DOHH2 (cell line): ENCODE results near the gene ATE1.
"Not testable (repeated sequence)": the region's sequence is repeated elsewhere in the genome, so short reads cannot be mapped to it uniquely, and the experiment has no call there.

Source experiments
- H3F3A ChIP-seq: fragments of 200-600 bp; sonication (generic), shearing (Covaris generic); 2 replicates; pipeline ENCODE4 v1.6.0; 2016; ENCODE audit warnings: antibody characterized with exemption, mild to moderate bottlenecking; ENCODE audit not compliant: control insufficient read depth, insufficient read depth
- H3K27ac ChIP-seq: fragments of 200-600 bp; sonication (generic); 2 replicates; pipeline ENCODE4 v1.5.1; 2014; ENCODE audit warnings: low read depth, mild to moderate bottlenecking, low read length, moderate library complexity
- H3K27me3 ChIP-seq: fragments of 200-600 bp; sonication (generic); 2 replicates; pipeline ENCODE4 v1.6.1; 2014; ENCODE audit warnings: mild to moderate bottlenecking, low read length, mixed read lengths; ENCODE audit not compliant: control insufficient read depth
- H3K36me3 ChIP-seq: fragments of 200-600 bp; sonication (generic); 2 replicates; pipeline ENCODE4 v1.6.1; 2014; ENCODE audit warnings: mild to moderate bottlenecking, low read length, moderate library complexity, mixed read lengths; ENCODE audit not compliant: control insufficient read depth
- H3K4me1 ChIP-seq: fragments of 200-600 bp; sonication (generic); 2 replicates; pipeline ENCODE4 v1.6.1; 2014; ENCODE audit warnings: mild to moderate bottlenecking, low read length, mixed read lengths; ENCODE audit not compliant: control insufficient read depth
- H3K4me2 ChIP-seq: fragments of 200-600 bp; sonication (generic); 2 replicates; pipeline ENCODE4 v1.6.0; 2014; ENCODE audit warnings: mild to moderate bottlenecking, low read length, moderate library complexity
- H3K4me3 ChIP-seq: fragments of 200-600 bp; sonication (generic); 2 replicates; pipeline ENCODE4 v1.5.1; 2014; ENCODE audit warnings: mild to moderate bottlenecking, low read length, mixed read lengths
- H3K79me2 ChIP-seq: fragments of 200-600 bp; sonication (generic); 2 replicates; pipeline ENCODE4 v1.6.1; 2014; ENCODE audit warnings: mild to moderate bottlenecking, low read length, mixed read lengths; ENCODE audit not compliant: control insufficient read depth
- H3K9me2 ChIP-seq: fragments of 200-600 bp; sonication (generic); replicated peaks from 2 replicates; pipeline ENCODE4 v1.6.1; 2014; ENCODE audit warnings: mild to moderate bottlenecking, low read length, mixed read lengths; ENCODE audit not compliant: control insufficient read depth
- H3K9me3 ChIP-seq: fragments of 200-600 bp; sonication (generic); 2 replicates; pipeline ENCODE4 v1.6.1; 2014; ENCODE audit warnings: antibody characterized with exemption, low read length, mixed read lengths; ENCODE audit not compliant: control insufficient read depth, insufficient read depth
- H4K20me1 ChIP-seq: fragments of 200-600 bp; sonication (generic); 2 replicates; pipeline ENCODE4 v1.6.0; 2014; ENCODE audit warnings: low read depth, mild to moderate bottlenecking, antibody characterized with exemption, low read length, moderate library complexity; ENCODE audit not compliant: control insufficient read depth, insufficient read depth
- EZH2phosphoT487 ChIP-seq: fragments of 200-600 bp; sonication (generic); IDR thresholded peaks from 2 replicates; pipeline ENCODE4 v1.6.1; 2017; ENCODE audit warnings: borderline replicate concordance, mild to moderate bottlenecking, antibody characterized with exemption, low read length, moderate library complexity, mixed read lengths
- TF ChIP-seq, protein P1 (sequence below): fragments of 200-600 bp; sonication (generic); IDR thresholded peaks from one replicate; pipeline ENCODE4 v1.5.1; 2014; ENCODE audit warnings: antibody characterized with exemption, mild to moderate bottlenecking, low read depth, low read length; ENCODE audit not compliant: poor library complexity, severe bottlenecking

Gene ATE1

DNA sequence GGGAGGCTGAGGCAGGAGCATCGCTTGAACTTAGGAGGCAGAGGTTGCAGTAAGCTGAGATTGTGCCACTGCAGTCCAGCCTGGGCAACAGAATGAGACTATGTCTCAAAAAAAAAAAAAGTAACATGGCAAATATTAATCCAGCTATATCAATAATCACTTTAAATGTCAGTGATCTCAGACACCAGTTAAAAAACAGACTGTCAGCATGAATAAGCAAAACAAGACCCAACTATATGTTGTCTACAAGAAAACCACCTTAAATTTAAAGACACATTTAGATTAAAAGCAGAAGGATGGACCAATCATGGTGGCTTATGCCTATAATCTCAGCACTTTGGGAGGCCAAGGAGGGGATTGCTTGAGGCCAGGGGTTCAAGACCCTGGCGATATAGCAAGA, 8.5 kb upstream of the ATE1 start:
- H4K20me1 ChIP-seq: no peaks in the 10 kb centered on the region
- TF ChIP-seq, protein P1, sequence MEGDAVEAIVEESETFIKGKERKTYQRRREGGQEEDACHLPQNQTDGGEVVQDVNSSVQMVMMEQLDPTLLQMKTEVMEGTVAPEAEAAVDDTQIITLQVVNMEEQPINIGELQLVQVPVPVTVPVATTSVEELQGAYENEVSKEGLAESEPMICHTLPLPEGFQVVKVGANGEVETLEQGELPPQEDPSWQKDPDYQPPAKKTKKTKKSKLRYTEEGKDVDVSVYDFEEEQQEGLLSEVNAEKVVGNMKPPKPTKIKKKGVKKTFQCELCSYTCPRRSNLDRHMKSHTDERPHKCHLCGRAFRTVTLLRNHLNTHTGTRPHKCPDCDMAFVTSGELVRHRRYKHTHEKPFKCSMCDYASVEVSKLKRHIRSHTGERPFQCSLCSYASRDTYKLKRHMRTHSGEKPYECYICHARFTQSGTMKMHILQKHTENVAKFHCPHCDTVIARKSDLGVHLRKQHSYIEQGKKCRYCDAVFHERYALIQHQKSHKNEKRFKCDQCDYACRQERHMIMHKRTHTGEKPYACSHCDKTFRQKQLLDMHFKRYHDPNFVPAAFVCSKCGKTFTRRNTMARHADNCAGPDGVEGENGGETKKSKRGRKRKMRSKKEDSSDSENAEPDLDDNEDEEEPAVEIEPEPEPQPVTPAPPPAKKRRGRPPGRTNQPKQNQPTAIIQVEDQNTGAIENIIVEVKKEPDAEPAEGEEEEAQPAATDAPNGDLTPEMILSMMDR: no peak
- no peak for TF ChIP-seq EZH2phosphoT487

DNA sequence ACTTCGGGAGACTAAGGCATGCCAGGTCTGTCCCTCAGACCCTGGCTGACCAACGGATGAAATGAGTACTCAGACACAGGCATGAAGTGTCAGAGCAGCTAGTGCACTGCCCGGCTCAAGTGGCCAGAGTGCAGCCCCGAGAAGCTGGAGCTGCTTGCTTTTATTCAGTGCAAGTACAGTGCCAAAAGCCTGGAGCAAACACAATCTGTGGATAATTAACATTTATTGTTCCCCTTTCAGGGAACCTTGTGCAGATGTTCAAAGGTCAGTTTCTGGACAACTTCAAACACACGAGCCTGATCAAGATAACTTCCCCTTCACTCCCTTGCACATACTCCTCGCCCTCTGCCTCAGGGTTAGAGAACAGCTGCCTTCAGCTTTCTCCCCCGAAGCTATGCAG, 7.9 kb upstream of the ATE1 start:
- no peaks in the 10 kb centered on the region for H3K4me1 ChIP-seq
- no peak for TF ChIP-seq EZH2phosphoT487
- no peak overlapping the region for H3K27ac ChIP-seq
- H3K79me2 ChIP-seq: no peaks in the 10 kb centered on the region
- H3K9me3 ChIP-seq: no peaks in the 10 kb centered on the region
- no peaks in the 10 kb centered on the region for H3K27me3 ChIP-seq
- H4K20me1 ChIP-seq: no peaks in the 10 kb centered on the region
- no peaks in the 10 kb centered on the region for H3F3A ChIP-seq
- no peak overlapping the region for H3K4me2 ChIP-seq
- no peak overlapping the region for H3K4me3 ChIP-seq
- H3K36me3 ChIP-seq: no peaks in the 10 kb centered on the region
- H3K9me2 ChIP-seq: no peaks in the 10 kb centered on the region

More for the DNA sequence above, 8.5 kb upstream of the ATE1 start:
- Histone ChIP-seq H3K9me3 (no peaks in the 10 kb centered on the region), H3K4me2 (no peak overlapping the region), H3K36me3 (no peaks in the 10 kb centered on the region), H3K79me2 (no peaks in the 10 kb centered on the region), H3K27ac (no peak overlapping the region), H3K9me2 (no peaks in the 10 kb centered on the region), H3K27me3 (no peaks in the 10 kb centered on the region), H3K4me1 (no peaks in the 10 kb centered on the region), H3K4me3 (no peak overlapping the region), H3F3A (no peaks in the 10 kb centered on the region)

DNA sequence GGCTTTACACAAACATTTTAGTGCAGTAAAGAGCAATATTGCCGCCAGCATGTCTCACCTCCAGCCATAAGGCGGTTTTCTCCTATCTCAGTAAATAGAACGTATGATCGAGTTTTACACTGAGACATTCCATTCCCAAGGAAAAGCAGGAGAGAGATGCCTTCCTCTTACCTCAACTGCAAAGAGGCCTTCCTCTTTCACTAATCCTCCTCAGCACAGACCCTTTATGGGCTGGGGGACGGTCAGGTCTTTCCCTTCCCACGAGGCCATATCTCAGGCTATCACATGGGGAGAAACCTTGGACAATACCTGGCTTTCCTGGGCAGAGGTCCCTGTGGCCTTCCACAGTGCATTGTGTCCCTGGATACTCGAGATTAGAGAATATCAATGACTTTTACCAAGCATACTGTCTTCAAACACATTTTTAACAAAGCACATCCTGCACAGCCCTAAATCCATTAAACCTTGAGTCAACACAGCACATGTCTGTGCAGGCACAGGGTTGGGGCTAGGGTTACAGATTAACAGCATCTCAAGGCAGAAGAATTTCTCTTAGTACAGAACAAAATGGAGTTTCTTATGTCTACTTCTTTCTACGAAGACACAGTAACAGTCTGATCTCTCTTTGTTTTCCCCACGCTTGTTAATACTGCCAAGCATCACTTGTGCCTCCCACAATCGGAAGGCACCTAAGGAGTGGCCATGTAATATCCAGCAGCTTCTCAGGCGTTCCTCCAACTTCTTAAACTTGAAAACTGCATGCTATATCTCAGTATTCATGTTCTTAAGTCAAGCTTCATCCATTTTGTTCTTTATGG, 2.6 kb upstream of the ATE1 start:
- H3K4me3 ChIP-seq, H4K20me1 ChIP-seq, H3F3A ChIP-seq, H3K36me3 ChIP-seq, H3K9me3 ChIP-seq, H3K4me2 ChIP-seq, H3K27ac ChIP-seq, H3K9me2 ChIP-seq, H3K27me3 ChIP-seq: not testable (repeated sequence)
- Histone ChIP-seq H3K79me2 (peaks cover 33% of the 10 kb centered on the region), H3K4me1 (peaks cover 23% of the 10 kb centered on the region)

DNA sequence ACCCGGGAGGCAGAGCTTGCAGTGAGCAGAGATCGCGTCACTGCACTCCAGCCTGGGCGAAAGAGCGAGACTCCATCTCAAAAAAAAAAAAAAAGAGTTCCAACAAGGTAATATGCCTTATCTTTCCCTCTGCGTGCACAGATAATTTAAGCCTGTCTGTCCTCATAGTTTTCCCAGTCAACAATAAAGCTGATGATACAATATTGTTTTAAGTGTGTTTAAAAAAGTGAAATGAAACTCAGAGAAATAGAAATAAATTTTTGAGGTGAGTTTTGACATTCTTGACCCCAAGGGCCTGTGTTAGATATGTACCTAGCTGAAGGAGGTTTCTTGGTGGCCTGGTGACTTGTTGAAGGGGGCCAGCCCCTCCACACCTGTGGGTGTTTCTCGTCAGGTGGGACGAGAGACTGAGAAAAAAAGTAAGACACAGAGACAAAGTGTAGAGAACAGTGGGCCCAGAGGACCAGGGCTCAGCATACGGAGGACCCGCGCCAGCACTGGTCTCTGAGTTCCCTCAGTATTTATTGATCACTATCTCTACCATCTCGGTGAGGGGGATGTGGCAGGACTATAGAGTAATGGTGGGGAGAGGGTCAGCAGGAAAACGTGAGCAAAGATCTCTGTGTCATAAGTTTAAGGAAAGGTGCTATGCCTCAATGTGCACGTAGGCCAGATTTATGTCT, 1.9 kb upstream of the ATE1 start:
- Histone ChIP-seq H3K4me1 (peaks cover 25% of the 10 kb centered on the region), H3K79me2 (peaks cover 40% of the 10 kb centered on the region), H3K4me2 (peak overlapping the region; percentile 88)
- H3K9me3 ChIP-seq, H3K27ac ChIP-seq, H3K27me3 ChIP-seq, H3K36me3 ChIP-seq, H3F3A ChIP-seq, H3K9me2 ChIP-seq, H3K4me3 ChIP-seq, H4K20me1 ChIP-seq: not testable (repeated sequence)

DNA sequence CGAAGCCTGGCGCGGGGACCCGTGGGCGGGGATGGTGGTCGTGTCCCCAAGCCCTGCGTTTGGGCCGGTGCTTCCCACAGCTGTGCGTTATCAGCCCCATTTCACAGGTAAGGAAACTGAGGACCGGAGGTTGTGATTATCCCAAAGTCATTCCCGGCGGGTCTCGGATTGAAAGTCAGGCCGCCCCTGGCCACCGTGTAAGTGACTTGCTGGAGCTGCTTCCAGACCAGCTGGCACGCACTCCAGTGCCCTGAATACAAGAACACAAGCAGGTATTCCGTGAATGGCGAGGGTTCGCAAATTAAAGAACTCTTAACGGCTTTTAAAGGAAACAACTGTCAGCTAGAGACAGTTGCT, 675 bp upstream of the ATE1 start:
- Histone ChIP-seq H3K27ac (peak overlapping the region; percentile 54), H3K9me3 (no peaks in the 10 kb centered on the region), H3K4me2 (peak overlapping the region; percentile 88), H3K9me2 (no peaks in the 10 kb centered on the region), H3K27me3 (no peaks in the 10 kb centered on the region), H3K4me3 (peak overlapping the region; percentile 92), H4K20me1 (no peaks in the 10 kb centered on the region), H3K4me1 (peaks cover 26% of the 10 kb centered on the region), H3F3A (peaks cover 6% of the 10 kb centered on the region; the same call in 1 of the 2 replicates), H3K36me3 (peaks cover 6% of the 10 kb centered on the region), H3K79me2 (peaks cover 49% of the 10 kb centered on the region)
- TF ChIP-seq, protein P1: no peak
- no peak for TF ChIP-seq EZH2phosphoT487
